ENCODE data around the gene IGSF21. TPM values are rescaled to one million over a fixed set of nuclear protein-coding genes. Genes with fewer than 3 reads are reported as not detected.

IGSF21 gene
- polyA plus RNA-seq, 1 donor (not counting 4 experiments of a cell fraction or from before 2014, with no cell fraction given) = not detected

GRCh38 chr1:18175051-18175450 is 67.5 kb downstream of the IGSF21 start:
- no peak overlapping the region for H3K9ac ChIP-seq (ENCODE audit: control insufficient read depth, extremely low read depth, insufficient read depth, low read length)
- peaks cover 14% of the 10 kb centered on the region for H3K27me3 ChIP-seq (ENCODE audit: control insufficient read depth, extremely low read depth, insufficient read depth, low read length)
- no peaks in the 10 kb centered on the region for H3K36me3 ChIP-seq (ENCODE audit: control insufficient read depth in 2 of 2, extremely low read depth in 1 of 2, insufficient read depth in 2 of 2, low read length in 2 of 2)
- DNase-seq (ENCODE audit: low read depth, low spot score) (no peak), FAIRE-seq (no peak)
- H4K20me1 ChIP-seq (ENCODE audit: control insufficient read depth, extremely low read depth, insufficient read depth, low read length) = no peaks in the 10 kb centered on the region
- H3K9me3 ChIP-seq (ENCODE audit: control insufficient read depth, low read depth, low read length) = no peaks in the 10 kb centered on the region
- H3K9me1 ChIP-seq (ENCODE audit: control insufficient read depth, extremely low read depth, insufficient read depth, low read length) = no peaks in the 10 kb centered on the region
- no peaks in the 10 kb centered on the region for H3K4me1 ChIP-seq (ENCODE audit: control insufficient read depth, extremely low read depth, insufficient read depth, low read length)
- no peak overlapping the region for H3K4me3 ChIP-seq (ENCODE audit: control insufficient read depth in 2 of 3, extremely low read depth in 1 of 3, insufficient read depth in 2 of 3, low read depth in 1 of 3, low read length in 3 of 3)
- dilution Hi-C loops (cut with MboI; ENCODE audit: extremely low pct_ligation_motif_present, low sequenced_read_pairs) = no loop called here
- no peak for TF ChIP-seq EZH2 (IDR thresholded peaks at IDR 0.05; ENCODE audit: low read length)
- TF ChIP-seq, protein P1, sequence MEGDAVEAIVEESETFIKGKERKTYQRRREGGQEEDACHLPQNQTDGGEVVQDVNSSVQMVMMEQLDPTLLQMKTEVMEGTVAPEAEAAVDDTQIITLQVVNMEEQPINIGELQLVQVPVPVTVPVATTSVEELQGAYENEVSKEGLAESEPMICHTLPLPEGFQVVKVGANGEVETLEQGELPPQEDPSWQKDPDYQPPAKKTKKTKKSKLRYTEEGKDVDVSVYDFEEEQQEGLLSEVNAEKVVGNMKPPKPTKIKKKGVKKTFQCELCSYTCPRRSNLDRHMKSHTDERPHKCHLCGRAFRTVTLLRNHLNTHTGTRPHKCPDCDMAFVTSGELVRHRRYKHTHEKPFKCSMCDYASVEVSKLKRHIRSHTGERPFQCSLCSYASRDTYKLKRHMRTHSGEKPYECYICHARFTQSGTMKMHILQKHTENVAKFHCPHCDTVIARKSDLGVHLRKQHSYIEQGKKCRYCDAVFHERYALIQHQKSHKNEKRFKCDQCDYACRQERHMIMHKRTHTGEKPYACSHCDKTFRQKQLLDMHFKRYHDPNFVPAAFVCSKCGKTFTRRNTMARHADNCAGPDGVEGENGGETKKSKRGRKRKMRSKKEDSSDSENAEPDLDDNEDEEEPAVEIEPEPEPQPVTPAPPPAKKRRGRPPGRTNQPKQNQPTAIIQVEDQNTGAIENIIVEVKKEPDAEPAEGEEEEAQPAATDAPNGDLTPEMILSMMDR (optimal IDR thresholded peaks at IDR 0.05 in 1 of 3, IDR thresholded peaks at IDR 0.05 in 1 of 3, conservative IDR thresholded peaks at IDR 0.05 in 1 of 3; ENCODE audit: extremely low read depth in 1 of 3, insufficient read depth in 2 of 3, low read length in 3 of 3) = no peak
- no peak overlapping the region for H3K27ac ChIP-seq (ENCODE audit: control insufficient read depth, insufficient read depth, low read length)
- H3K4me2 ChIP-seq (ENCODE audit: control insufficient read depth, extremely low read depth, insufficient read depth, low read depth, low read length) = no peak overlapping the region
- no peak overlapping the region for H2AFZ ChIP-seq (ENCODE audit: control insufficient read depth, low read length)
- H3K79me2 ChIP-seq (ENCODE audit: control insufficient read depth, insufficient read depth, low read length) = no peaks in the 10 kb centered on the region

- Histone ChIP-seq H3K9me3 (ENCODE audit: control insufficient read depth, low read depth, low read length) (no peaks in the 10 kb centered on the region), H3K36me3 (ENCODE audit: control insufficient read depth in 2 of 2, extremely low read depth in 1 of 2, insufficient read depth in 2 of 2, low read length in 2 of 2) (no peaks in the 10 kb centered on the region), H3K4me2 (ENCODE audit: control insufficient read depth, extremely low read depth, insufficient read depth, low read depth, low read length) (no peak overlapping the region), H3K9me1 (ENCODE audit: control insufficient read depth, extremely low read depth, insufficient read depth, low read length) (no peaks in the 10 kb centered on the region), H3K4me3 (ENCODE audit: control insufficient read depth in 2 of 3, extremely low read depth in 1 of 3, insufficient read depth in 2 of 3, low read depth in 1 of 3, low read length in 3 of 3) (no peak overlapping the region), H3K27ac (ENCODE audit: control insufficient read depth, insufficient read depth, low read length) (no peak overlapping the region), H3K4me1 (ENCODE audit: control insufficient read depth, extremely low read depth, insufficient read depth, low read length) (no peaks in the 10 kb centered on the region), H4K20me1 (ENCODE audit: control insufficient read depth, extremely low read depth, insufficient read depth, low read length) (no peaks in the 10 kb centered on the region), H3K27me3 (ENCODE audit: control insufficient read depth, extremely low read depth, insufficient read depth, low read length) (peaks cover 14% of the 10 kb centered on the region), H2AFZ (ENCODE audit: control insufficient read depth, low read length) (no peak overlapping the region), H3K9ac (ENCODE audit: control insufficient read depth, extremely low read depth, insufficient read depth, low read length) (no peak overlapping the region), H3K79me2 (ENCODE audit: control insufficient read depth, insufficient read depth, low read length) (no peaks in the 10 kb centered on the region)
- no peak for FAIRE-seq
- DNase-seq (ENCODE audit: low read depth, low spot score) = no peak
- dilution Hi-C loops (cut with MboI; ENCODE audit: extremely low pct_ligation_motif_present, low sequenced_read_pairs) = no loop called here
- no peak for TF ChIP-seq EZH2 (IDR thresholded peaks at IDR 0.05; ENCODE audit: low read length)
- TF ChIP-seq, protein P1 (optimal IDR thresholded peaks at IDR 0.05 in 1 of 3, IDR thresholded peaks at IDR 0.05 in 1 of 3, conservative IDR thresholded peaks at IDR 0.05 in 1 of 3; ENCODE audit: extremely low read depth in 1 of 3, insufficient read depth in 2 of 3, low read length in 3 of 3) = no peak
Measured at GRCh38 chr1:18175530-18176377, 68.2 kb downstream of the IGSF21 start.

Measured in keratinocyte (primary cell).